Karpas-422 (cell line): ENCODE measurements around the gene SMIM45.

ENCODE experiments used
- DNase-seq: peaks from one replicate; pipeline ENCODE4 v3.0.0-alpha.2; 2015
- H2AFZ ChIP-seq: fragments of 200-600 bp; sonication (generic); 2 replicates; pipeline ENCODE4 v1.6.1; 2014; ENCODE audit warnings: antibody characterized with exemption, low read length, mixed read lengths
- H3K27ac ChIP-seq: fragments of 200-600 bp; sonication (generic); 2 replicates; pipeline ENCODE4 v1.5.1; 2014; ENCODE audit warnings: mild to moderate bottlenecking, low read length, moderate library complexity
- H3K27me3 ChIP-seq: fragments of 200-600 bp; sonication (generic); 2 replicates; pipeline ENCODE4 v1.6.1; 2014; ENCODE audit warnings: low read length, mixed read lengths
- H3K36me3 ChIP-seq: fragments of 200-600 bp; sonication (generic); 2 replicates; pipeline ENCODE4 v1.6.1; 2014; ENCODE audit warnings: low read length, mixed read lengths; ENCODE audit not compliant: insufficient read depth
- H3K4me1 ChIP-seq: fragments of 200-600 bp; sonication (generic); 2 replicates; pipeline ENCODE4 v1.6.1; 2014; ENCODE audit warnings: mild to moderate bottlenecking, low read length, mixed read lengths
- H3K4me2 ChIP-seq: fragments of 200-600 bp; sonication (generic); 2 replicates; pipeline ENCODE4 v1.6.1; 2014; ENCODE audit warnings: low read length, low read depth, mild to moderate bottlenecking; ENCODE audit not compliant: poor library complexity, severe bottlenecking
- H3K4me3 ChIP-seq: fragments of 200-600 bp; sonication (generic); 2 replicates; pipeline ENCODE4 v1.5.1; 2014; ENCODE audit warnings: mild to moderate bottlenecking, antibody characterized with exemption, low read length, mixed read lengths
- H3K79me2 ChIP-seq: fragments of 200-600 bp; sonication (generic); 2 replicates; pipeline ENCODE4 v1.6.1; 2014; ENCODE audit warnings: mild to moderate bottlenecking, low read length, mixed read lengths
- H3K9ac ChIP-seq: fragments of 200-600 bp; sonication (generic); 2 replicates; pipeline ENCODE4 v1.6.0; 2014; ENCODE audit warnings: low read length
- H3K9me2 ChIP-seq: fragments of 200-600 bp; sonication (generic), shearing (Covaris generic); replicated peaks from 2 replicates; pipeline ENCODE4 v1.6.0; 2014; ENCODE audit warnings: mild to moderate bottlenecking, low read length, moderate library complexity; ENCODE audit not compliant: insufficient read depth
- H3K9me3 ChIP-seq: fragments of 300-700, 200-600 bp; sonication (generic); 2 replicates; pipeline ENCODE4 v1.6.1; 2014; ENCODE audit warnings: low read length, mixed read lengths
- H4K20me1 ChIP-seq: fragments of 200-600 bp; sonication (generic); 2 replicates; pipeline ENCODE4 v1.6.1; 2014; ENCODE audit warnings: mild to moderate bottlenecking, antibody characterized with exemption, low read length, low read depth; ENCODE audit not compliant: insufficient read depth

The SMIM45 gene

GRCh38 chr22:41928593-41929417 is 23.1 kb upstream of the SMIM45 start:
- H3K4me2 ChIP-seq = peak overlapping the region; percentile 43
- peak overlapping the region; percentile 100 for H3K27ac ChIP-seq
- DNase-seq = peak; percentile 74
- peaks cover 12% of the 10 kb centered on the region for H3K79me2 ChIP-seq
- peak overlapping the region; percentile 99 for H3K9ac ChIP-seq
- H3K4me3 ChIP-seq = peak overlapping the region; percentile 23; the same call in 1 of the 2 replicates
- peaks cover 6% of the 10 kb centered on the region; the same call in 1 of the 2 replicates for H3K36me3 ChIP-seq
- no peaks in the 10 kb centered on the region for H3K9me2 ChIP-seq
- peaks cover 5% of the 10 kb centered on the region; the same call in 1 of the 2 replicates for H4K20me1 ChIP-seq
- H3K4me1 ChIP-seq = peaks cover 91% of the 10 kb centered on the region
- H3K27me3 ChIP-seq = no peaks in the 10 kb centered on the region
- H2AFZ ChIP-seq = no peak overlapping the region
- H3K9me3 ChIP-seq = no peaks in the 10 kb centered on the region

GRCh38 chr22:41929418-41929810 is 22.5 kb upstream of the SMIM45 start:
- Histone ChIP-seq H3K4me3 (no peak overlapping the region), H3K79me2 (peaks cover 11% of the 10 kb centered on the region), H3K27me3 (no peaks in the 10 kb centered on the region), H3K4me2 (peak overlapping the region; percentile 43), H3K9me2 (no peaks in the 10 kb centered on the region), H4K20me1 (peaks cover 5% of the 10 kb centered on the region; the same call in 1 of the 2 replicates), H3K36me3 (peaks cover 4% of the 10 kb centered on the region; the same call in 1 of the 2 replicates), H3K9ac (peak overlapping the region; percentile 99), H2AFZ (no peak overlapping the region), H3K27ac (peak overlapping the region; percentile 100), H3K9me3 (no peaks in the 10 kb centered on the region), H3K4me1 (peaks cover 91% of the 10 kb centered on the region)
- peak; percentile 73 for DNase-seq

GRCh38 chr22:41931701-41932269 is 20.2 kb upstream of the SMIM45 start:
- H3K79me2 ChIP-seq = no peaks in the 10 kb centered on the region
- peak; percentile 93 for DNase-seq
- no peak overlapping the region; the same call in 1 of the 2 replicates for H3K4me3 ChIP-seq
- no peaks in the 10 kb centered on the region for H4K20me1 ChIP-seq
- no peaks in the 10 kb centered on the region for H3K36me3 ChIP-seq
- H3K4me1 ChIP-seq = peaks cover 99% of the 10 kb centered on the region
- H3K27me3 ChIP-seq = no peaks in the 10 kb centered on the region
- peak overlapping the region; percentile 40 for H3K4me2 ChIP-seq
- peak overlapping the region; percentile 63 for H3K9ac ChIP-seq
- H3K27ac ChIP-seq = peak overlapping the region; percentile 100
- no peaks in the 10 kb centered on the region for H3K9me2 ChIP-seq
- no peak overlapping the region for H2AFZ ChIP-seq
- no peaks in the 10 kb centered on the region for H3K9me3 ChIP-seq

GRCh38 chr22:41932353-41932752 is 19.6 kb upstream of the SMIM45 start:
- no peak for DNase-seq
- Histone ChIP-seq H3K36me3 (no peaks in the 10 kb centered on the region), H3K9ac (peak overlapping the region; percentile 63), H3K4me2 (peak overlapping the region; percentile 40), H2AFZ (no peak overlapping the region), H3K27ac (peak overlapping the region; percentile 100), H3K4me3 (no peak overlapping the region; the same call in 1 of the 2 replicates), H3K27me3 (no peaks in the 10 kb centered on the region), H4K20me1 (no peaks in the 10 kb centered on the region), H3K4me1 (peaks cover 99% of the 10 kb centered on the region), H3K9me3 (no peaks in the 10 kb centered on the region), H3K9me2 (no peaks in the 10 kb centered on the region), H3K79me2 (no peaks in the 10 kb centered on the region)

- no peaks in the 10 kb centered on the region for H3K9me2 ChIP-seq
- peak overlapping the region; percentile 25 for H3K4me2 ChIP-seq
- peaks cover 98% of the 10 kb centered on the region for H3K4me1 ChIP-seq
- peak overlapping the region; percentile 100 for H3K27ac ChIP-seq
- H3K36me3 ChIP-seq = peaks cover 2% of the 10 kb centered on the region
- no peaks in the 10 kb centered on the region for H3K27me3 ChIP-seq
- H3K79me2 ChIP-seq = no peaks in the 10 kb centered on the region; the same call in 1 of the 2 replicates
- H3K4me3 ChIP-seq = no peak overlapping the region
- no peaks in the 10 kb centered on the region for H3K9me3 ChIP-seq
- no peak overlapping the region for H2AFZ ChIP-seq
- DNase-seq = peak; percentile 72
- H3K9ac ChIP-seq = peak overlapping the region; percentile 63
- H4K20me1 ChIP-seq = no peaks in the 10 kb centered on the region
Measured at GRCh38 chr22:41933411-41934177, 18.4 kb upstream of the SMIM45 start.

- H2AFZ ChIP-seq = no peak overlapping the region
- H3K36me3 ChIP-seq = peaks cover 11% of the 10 kb centered on the region
- peak; percentile 57 for DNase-seq
- no peak overlapping the region for H3K4me3 ChIP-seq
- H3K9ac ChIP-seq = peak overlapping the region; percentile 69
- H3K4me1 ChIP-seq = peaks cover 98% of the 10 kb centered on the region
- H3K79me2 ChIP-seq = peaks cover 3% of the 10 kb centered on the region
- H3K4me2 ChIP-seq = peak overlapping the region; percentile 25
- H3K9me3 ChIP-seq = no peaks in the 10 kb centered on the region
- no peaks in the 10 kb centered on the region for H3K9me2 ChIP-seq
- no peaks in the 10 kb centered on the region for H3K27me3 ChIP-seq
- peak overlapping the region; percentile 100 for H3K27ac ChIP-seq
- no peaks in the 10 kb centered on the region for H4K20me1 ChIP-seq
Measured at GRCh38 chr22:41934284-41935014, 17.5 kb upstream of the SMIM45 start.

GRCh38 chr22:41935015-41935351 is 17.0 kb upstream of the SMIM45 start:
- Histone ChIP-seq H4K20me1 (no peaks in the 10 kb centered on the region), H3K9me2 (no peaks in the 10 kb centered on the region), H3K4me2 (no peak overlapping the region), H3K4me3 (no peak overlapping the region), H3K4me1 (peaks cover 98% of the 10 kb centered on the region), H3K79me2 (peaks cover 4% of the 10 kb centered on the region), H3K27ac (peak overlapping the region; percentile 100), H3K36me3 (peaks cover 12% of the 10 kb centered on the region), H3K9me3 (no peaks in the 10 kb centered on the region), H2AFZ (no peak overlapping the region), H3K27me3 (no peaks in the 10 kb centered on the region), H3K9ac (peak overlapping the region; percentile 69)
- peak; percentile 63 for DNase-seq
